A549 (cell line): ENCODE measurements around the gene KIZ. TPM values are rescaled to one million over a fixed set of nuclear protein-coding genes. Genes with fewer than 3 reads are reported as not detected.
A peak's percentile ranks its signal among the peaks of the same experiment; 100 is the strongest.

Experiments
- ATAC-seq, 2 experiments: fragments of 200-7000 bp in 1 of 2; fragments of >200 bp in 1 of 2; cut with Nextera tagmentation in 1 of 2; cut with Tn5 transposase in 1 of 2; 3 replicates each; pipeline versions ENCODE4 v1.8.0 to v1.9.1; 2018 to 2020; ENCODE audit warnings: mild to moderate bottlenecking in 1 of 2, moderate library complexity in 1 of 2
- CTCF ChIA-PET: fragments of 300-600 bp; sonication (Branson Sonifier 250); formaldehyde crosslinking; extraction: SDS; loops from one replicate; lab custom pipeline; 2021; ENCODE audit warnings: antibody characterized with exemption, inconsistent platforms; lab: Yijun Ruan, JAX
- POLR2A ChIA-PET: fragments of 350-600 bp; formaldehyde crosslinking; extraction: SDS; loops from one replicate; lab custom pipeline; 2021; ENCODE audit warnings: antibody characterized with exemption, inconsistent platforms; lab: Yijun Ruan, JAX
- DNase-seq, 2 experiments: peaks; one replicate each; pipeline versions ENCODE4 v3.0.0 to v3.0.0-alpha.2; 2011 to 2016; ENCODE audit warnings: low read depth in 1 of 2, low spot score in 1 of 2
- FAIRE-seq: peaks from 2 replicates; lab custom pipeline; 2011; peaks lifted over from hg19 to GRCh38; lab: Jason Lieb, UNC
- H3K27ac ChIP-seq, 2 experiments: fragments of >200 bp; sonication (Bioruptor Twin); formaldehyde crosslinking; 3 replicates each; pipeline ENCODE4 v1.5.1; 2016 to 2017
- H3K4me1 ChIP-seq: fragments of >200 bp; sonication (Bioruptor Twin); formaldehyde crosslinking; 3 replicates; pipeline ENCODE4 v1.6.1; 2016
- H3K4me2 ChIP-seq: fragments of >200 bp; sonication (Bioruptor Twin); formaldehyde crosslinking; 3 replicates; pipeline ENCODE4 v1.6.1; 2016
- H3K4me3 ChIP-seq: fragments of >200 bp; sonication (Bioruptor Twin); formaldehyde crosslinking; 3 replicates; pipeline ENCODE4 v1.5.1; 2016
- H3K9me3 ChIP-seq: fragments of >200 bp; sonication (Bioruptor Twin); formaldehyde crosslinking; 3 replicates; pipeline ENCODE4 v1.6.1; 2016
- CBX8 ChIP-seq: fragments of 200-600 bp; sonication (generic); IDR thresholded peaks from 2 replicates; pipeline ENCODE4 v1.6.1; 2016
- CEBPB ChIP-seq, 2 experiments: fragments of >200 bp in 1 of 2; sonication (Bioruptor Twin) in 1 of 2; formaldehyde crosslinking in 1 of 2; IDR thresholded peaks; 2 replicates each; pipeline ENCODE4 v1.6.1; 2012 to 2016
- CHD4 ChIP-seq: fragments of 200-600 bp; sonication (generic); IDR thresholded peaks from 2 replicates; pipeline ENCODE4 v1.6.1; 2016; ENCODE audit warnings: antibody characterized with exemption, mild to moderate bottlenecking, borderline replicate concordance
- E2F6 ChIP-seq: IDR thresholded peaks from 2 replicates; pipeline ENCODE4 v1.6.1; 2012; ENCODE audit warnings: low read depth, borderline replicate concordance
- EHMT2 ChIP-seq: fragments of 200-600 bp; sonication (generic); IDR thresholded peaks from 2 replicates; pipeline ENCODE4 v1.6.1; 2016; ENCODE audit warnings: antibody characterized with exemption, low read depth, mild to moderate bottlenecking, moderate library complexity
- ESRRA ChIP-seq: fragments of 150-350 bp; IDR thresholded peaks from 2 replicates; pipeline ENCODE4 v1.6.1; 2014; ENCODE audit warnings: mild to moderate bottlenecking, low read length, borderline replicate concordance
- FOSB ChIP-seq: fragments of 250-450 bp; sonication (Bioruptor Pico); IDR thresholded peaks from 2 replicates; pipeline ENCODE4 v1.5.0; 2020; ENCODE audit warnings: mild to moderate bottlenecking, moderate library complexity
- FOSL2 ChIP-seq, 2 experiments: fragments of 450-650 bp in 1 of 2; fragments of >200 bp in 1 of 2; sonication (Bioruptor Twin) in 1 of 2; formaldehyde crosslinking; IDR thresholded peaks; 2 replicates each; pipeline versions ENCODE4 v1.5.0 to v1.6.1; 2016 to 2020; ENCODE audit warnings: mild to moderate bottlenecking in 1 of 2, moderate library complexity in 1 of 2
- FOXS1 ChIP-seq: fragments of 250-450 bp; sonication (Bioruptor Pico); IDR thresholded peaks from 2 replicates; pipeline ENCODE4 v1.5.0; 2020; ENCODE audit warnings: mild to moderate bottlenecking, moderate library complexity
- HES2 ChIP-seq: fragments of >200 bp; sonication (Bioruptor Twin); formaldehyde crosslinking; IDR thresholded peaks from 2 replicates; pipeline ENCODE4 v1.6.1; 2016
- HOXB13 ChIP-seq: fragments of 250-450 bp; sonication (Bioruptor Pico); IDR thresholded peaks from 2 replicates; pipeline ENCODE4 v1.5.0; 2020; ENCODE audit warnings: low read depth, mild to moderate bottlenecking, moderate library complexity
- JUN ChIP-seq, 2 experiments: fragments of >200 bp; sonication (Bioruptor Twin); formaldehyde crosslinking; IDR thresholded peaks; 2 replicates in 1 of 2; 3 replicates in 1 of 2; pipeline ENCODE4 v1.6.1; 2016 to 2017
- JUNB ChIP-seq: fragments of >200 bp; sonication (Bioruptor Twin); formaldehyde crosslinking; IDR thresholded peaks from 2 replicates; pipeline ENCODE4 v1.6.1; 2016
- KDM5A ChIP-seq: fragments of 200-600 bp; sonication (generic); IDR thresholded peaks from 2 replicates; pipeline ENCODE4 v1.6.1; 2016; ENCODE audit warnings: antibody characterized with exemption, mild to moderate bottlenecking
- MAFK ChIP-seq: fragments of 450-650 bp; IDR thresholded peaks from 2 replicates; pipeline ENCODE4 v1.6.1; 2014; ENCODE audit not compliant: partially characterized antibody
- MAX ChIP-seq: IDR thresholded peaks from 2 replicates; pipeline ENCODE4 v1.6.1; 2012
- MAZ ChIP-seq: fragments of 150-350 bp; IDR thresholded peaks from 2 replicates; pipeline ENCODE4 v1.6.1; 2014; ENCODE audit warnings: antibody characterized with exemption, low read depth, low read length, borderline replicate concordance
- MYC ChIP-seq: IDR thresholded peaks from 2 replicates; pipeline ENCODE4 v1.6.1; 2012; ENCODE audit warnings: mild to moderate bottlenecking, inconsistent platforms, low read length, improper control_type of control experiment, borderline replicate concordance
- PHF8 ChIP-seq: fragments of 200-600 bp; sonication (generic); IDR thresholded peaks from 2 replicates; pipeline ENCODE4 v1.6.1; 2016; ENCODE audit warnings: low read depth, mild to moderate bottlenecking, antibody characterized with exemption, moderate library complexity, borderline replicate concordance
- POLR2AphosphoS2 ChIP-seq: conservative IDR thresholded peaks from 2 replicates; pipeline ENCODE4 v1.6.1; 2012; ENCODE audit warnings: low read length, improper control_type of control experiment, inconsistent platforms
- RARB ChIP-seq: fragments of 250-450 bp; sonication (Bioruptor Pico); IDR thresholded peaks from 2 replicates; pipeline ENCODE4 v1.8.0; 2021; ENCODE audit warnings: mild to moderate bottlenecking, moderate library complexity
- RCOR1 ChIP-seq: fragments of 150-350 bp; IDR thresholded peaks from 2 replicates; pipeline ENCODE4 v1.6.1; 2014; ENCODE audit warnings: antibody characterized with exemption, low read length, low read depth
- RFX5 ChIP-seq: fragments of 450-650 bp; IDR thresholded peaks from 2 replicates; pipeline ENCODE4 v1.7.1; 2014; ENCODE audit warnings: antibody characterized with exemption, mild to moderate bottlenecking, moderate library complexity
- SMC3 ChIP-seq: fragments of >200 bp; sonication (Bioruptor Twin); formaldehyde crosslinking; IDR thresholded peaks from 3 replicates; pipeline ENCODE4 v1.6.1; 2018; ENCODE audit warnings: inconsistent platforms
- SREBF2 ChIP-seq: fragments of 450-650 bp; IDR thresholded peaks from 2 replicates; pipeline ENCODE4 v1.6.1; 2014; ENCODE audit warnings: mild to moderate bottlenecking, moderate library complexity
- TFCP2L1 ChIP-seq: fragments of 250-450 bp; sonication (Bioruptor Pico); IDR thresholded peaks from 2 replicates; pipeline ENCODE4 v1.5.0; 2021; ENCODE audit warnings: mild to moderate bottlenecking
- TP53 ChIP-seq: fragments of 250-450 bp; sonication (Bioruptor Pico); IDR thresholded peaks from 2 replicates; pipeline ENCODE4 v1.5.0; 2021; ENCODE audit warnings: mild to moderate bottlenecking, moderate library complexity
- ZC3H11A ChIP-seq: fragments of 450-650 bp; IDR thresholded peaks from 2 replicates; pipeline ENCODE4 v1.6.1; 2014; ENCODE audit warnings: antibody characterized with exemption, mild to moderate bottlenecking
- ZFP36 ChIP-seq: fragments of 450-650 bp; IDR thresholded peaks from 2 replicates; pipeline ENCODE4 v1.6.1; 2014; ENCODE audit warnings: borderline replicate concordance; ENCODE audit not compliant: partially characterized antibody
- ZNF302 ChIP-seq: fragments of 250-450 bp; sonication (Bioruptor Pico); IDR thresholded peaks from 2 replicates; pipeline ENCODE4 v1.9.0; 2021; ENCODE audit warnings: inconsistent platforms, mild to moderate bottlenecking, moderate library complexity
- WGBS: methylation state at CpG from one replicate; pipeline ENCODE4 v1.1.6; 2017; ENCODE audit errors: missing lambda C conversion rate; 5-methylcytosine and 5-hydroxymethylcytosine counted together
- polyA plus RNA-seq, 4 experiments: library from polyadenylated mRNA; depleted of rRNA in 3 of 4; stranded (reverse); fragments of >200 nt; fragmentation: RNase III in 1 of 4; extraction: RNeasy Plus Mini Kit Qiagen cat#74134 plus additional on column Dnase treatment in 1 of 4; gene quantifications; 2 replicates in 3 of 4; 3 replicates in 1 of 4; pipeline ENCODE4 v1.2.3, GENCODE V29; 2011 to 2017

The KIZ gene
- polyA plus RNA-seq, 2 of the 4 experiments (the other 2 are of a cell fraction): 6.3 to 19.1 TPM

- no peak for DNase-seq
- no peak for TF ChIP-seq POLR2AphosphoS2
- peak; percentile 80 for TF ChIP-seq MAFK
- no peak for TF ChIP-seq MAX
- TF ChIP-seq, all 56 proteins: peak for 1
- ATAC-seq (no peak), FAIRE-seq (no peak)
- Histone ChIP-seq H3K4me2 (no peak overlapping the region), H3K9me3 (no peaks in the 10 kb centered on the region), H3K4me3 (no peak overlapping the region), H3K27ac (no peak overlapping the region), H3K4me1 (peaks cover 6% of the 10 kb centered on the region; the same call in 1 of the 3 replicates)
- WGBS: 69% methylated on average over 6 of the region's 6 CpGs
- ChIA-PET CTCF (interaction anchor here (1.5 to 14.8 kb wide), 4 partner anchors 260 to 403 kb away, joined by 4 to 610 read pairs (median 16); no protein-coding TSS in a partner anchor), POLR2A (no interaction called here)
These were observed 113.1 kb downstream of the KIZ start for GRCh38 chr20:21238818-21239536.

- Histone ChIP-seq H3K4me2 (no peak overlapping the region), H3K4me3 (no peak overlapping the region), H3K9me3 (no peaks in the 10 kb centered on the region), H3K4me1 (peaks cover 6% of the 10 kb centered on the region; the same call in 1 of the 3 replicates), H3K27ac (no peak overlapping the region)
- 74% methylated on average over 9 of the region's 9 CpGs for WGBS
- ATAC-seq (peak in 1 of 2 experiments; percentile 34; a peak in 1 of 6 replicates), DNase-seq (no peak), FAIRE-seq (no peak)
- CTCF ChIA-PET: interaction anchor here (1.1 to 14.8 kb wide), 2 partner anchors 46 to 258 kb away, joined by 3 to 610 read pairs; no protein-coding TSS in a partner anchor
- POLR2A ChIA-PET: no interaction called here
- TF ChIP-seq ZFP36: no peak
- no peak for TF ChIP-seq FOSB
- TF ChIP-seq FOSL2 (IDR thresholded peaks at IDR 0.05): no peak
- TF ChIP-seq FOSL2 (CRISPR knock-in tag; IDR thresholded peaks at IDR 0.05): no peak
- no peak for TF ChIP-seq CEBPB (IDR thresholded peaks at IDR 0.05)
These were observed 114.5 kb downstream of the KIZ start for GRCh38 chr20:21240394-21240793.

GRCh38 chr20:21241406-21241805 is 115.5 kb downstream of the KIZ start:
- CTCF ChIA-PET: interaction anchor here (1.1 to 14.8 kb wide), 2 partner anchors 45 to 257 kb away, joined by 3 to 610 read pairs; no protein-coding TSS in a partner anchor
- FAIRE-seq: no peak
- 54% methylated on average over 7 of the region's 7 CpGs for WGBS

GRCh38 chr20:21243811-21244210 is 117.9 kb downstream of the KIZ start:
- no peak for FAIRE-seq
- TF ChIP-seq TP53 (CRISPR knock-in tag) (no peak), MAFK (no peak), EHMT2 (no peak), ESRRA (no peak), E2F6 (no peak), SREBF2 (no peak), CEBPB (IDR thresholded peaks at IDR 0.05) (no peak), FOSB (no peak), ZNF302 (no peak), ZC3H11A (no peak), MYC (no peak), HES2 (no peak), MAX (no peak), ZFP36 (no peak)

More at GRCh38 chr20:21241406-21241805, 115.5 kb downstream of the KIZ start:
- DNase-seq: no peak
- no peaks in the 10 kb centered on the region for H3K4me1 ChIP-seq
- TF ChIP-seq HOXB13 (CRISPR knock-in tag): no peak
- no peak for TF ChIP-seq MAZ
- no peak for TF ChIP-seq RARB (CRISPR knock-in tag)
- no peak for TF ChIP-seq TFCP2L1 (CRISPR knock-in tag)
- TF ChIP-seq ZNF302: no peak
- TF ChIP-seq RFX5: no peak
- no peak for TF ChIP-seq SMC3
- TF ChIP-seq HES2: no peak
- TF ChIP-seq MAFK: no peak
- TF ChIP-seq PHF8: no peak
- TF ChIP-seq RCOR1: no peak
- TF ChIP-seq CHD4: no peak
- no peak for TF ChIP-seq FOXS1 (CRISPR knock-in tag)
- TF ChIP-seq CBX8: no peak
- TF ChIP-seq FOSB: no peak
- no peak for TF ChIP-seq KDM5A
- no peak for TF ChIP-seq SREBF2
- no peak for TF ChIP-seq JUNB
- no peak for TF ChIP-seq MAX
- no peak for TF ChIP-seq JUN (IDR thresholded peaks at IDR 0.05)
- TF ChIP-seq, all 56 proteins: peak for 0
- POLR2A ChIA-PET: no interaction called here
- Histone ChIP-seq H3K4me3 (no peak overlapping the region), H3K27ac (no peak overlapping the region), H3K9me3 (no peaks in the 10 kb centered on the region), H3K4me2 (no peak overlapping the region)
- no peak for ATAC-seq

More at GRCh38 chr20:21243811-21244210, 117.9 kb downstream of the KIZ start:
- no peak overlapping the region for H3K4me3 ChIP-seq
- H3K27ac ChIP-seq: no peak overlapping the region
- H3K9me3 ChIP-seq: no peaks in the 10 kb centered on the region
- ChIA-PET POLR2A (no interaction called here), CTCF (interaction anchor here (4.5 to 14.8 kb wide), 2 partner anchors 8 to 255 kb away, joined by 49 to 610 read pairs; no protein-coding TSS in a partner anchor)
- no peak overlapping the region for H3K4me2 ChIP-seq
- DNase-seq (no peak), ATAC-seq (no peak)
- no peaks in the 10 kb centered on the region for H3K4me1 ChIP-seq
- WGBS: 75% methylated on average over 12 of the region's 12 CpGs
